Activated CD4-positive, alpha-beta T cell treated with anti-CD3 and anti-CD28 coated beads for 36 hours (primary cell): ENCODE data around the gene DR1. TPM values are rescaled to one million over a fixed set of nuclear protein-coding genes. Genes with fewer than 3 reads are reported as not detected.

Experiments used
- ATAC-seq: fragments of 200-7000 bp; cut with Tn5 transposase; one replicate; pipeline ENCODE4 v1.10.0; 2021; ENCODE audit warnings: mild to moderate bottlenecking, moderate library complexity
- CTCF ChIA-PET: fragments of 350-600 bp; sonication (Branson Sonifier 250); formaldehyde crosslinking; loops from one replicate; lab custom pipeline; 2021; ENCODE audit warnings: antibody characterized with exemption; lab: Charles Lee
- POLR2A ChIA-PET: fragments of 350-600 bp; sonication (Branson Sonifier 250); formaldehyde crosslinking; loops from one replicate; lab custom pipeline; 2021; ENCODE audit warnings: antibody characterized with exemption, inconsistent platforms; lab: Charles Lee
- DNase-seq: peaks from one replicate; pipeline ENCODE4 v3.0.0-alpha.2; 2020
- H3K27ac Mint-ChIP-seq: one replicate; pipeline ENCODE4 v1.8.0; 2021; ENCODE audit warnings: mixed read lengths
- H3K27me3 Mint-ChIP-seq: one replicate; pipeline ENCODE4 v1.8.0; 2021; ENCODE audit warnings: mixed read lengths
- H3K36me3 Mint-ChIP-seq: one replicate; pipeline ENCODE4 v1.8.0; 2021; ENCODE audit warnings: low read depth, mixed read lengths
- H3K4me1 Mint-ChIP-seq: one replicate; pipeline ENCODE4 v1.8.0; 2021; ENCODE audit warnings: mixed read lengths
- H3K4me3 Mint-ChIP-seq: one replicate; pipeline ENCODE4 v1.8.0; 2021; ENCODE audit warnings: mild to moderate bottlenecking, moderate library complexity, mixed read lengths
- H3K9me3 Mint-ChIP-seq: one replicate; pipeline ENCODE4 v1.8.0; 2021; ENCODE audit warnings: low read depth, mixed read lengths
- intact Hi-C, 2 experiments: fragments of 100-400 bp; cut with DNase I in 1 of 2; cut with micrococcal nuclease in 1 of 2; formaldehyde crosslinking; loops; one replicate each; pipeline versions ENCODE4 v1.14.2 to v1.15.1; 2022 to 2024; cut with DNase I, micrococcal nuclease
- total RNA-seq, 2 experiments: library from RNA; stranded (reverse); gene quantifications; one replicate each; pipeline ENCODE4 v1.2.3, GENCODE V29; 2021

The DR1 gene
- total RNA-seq, 2 experiments from 2014 or later: 84.8 to 95.3 TPM

DNA sequence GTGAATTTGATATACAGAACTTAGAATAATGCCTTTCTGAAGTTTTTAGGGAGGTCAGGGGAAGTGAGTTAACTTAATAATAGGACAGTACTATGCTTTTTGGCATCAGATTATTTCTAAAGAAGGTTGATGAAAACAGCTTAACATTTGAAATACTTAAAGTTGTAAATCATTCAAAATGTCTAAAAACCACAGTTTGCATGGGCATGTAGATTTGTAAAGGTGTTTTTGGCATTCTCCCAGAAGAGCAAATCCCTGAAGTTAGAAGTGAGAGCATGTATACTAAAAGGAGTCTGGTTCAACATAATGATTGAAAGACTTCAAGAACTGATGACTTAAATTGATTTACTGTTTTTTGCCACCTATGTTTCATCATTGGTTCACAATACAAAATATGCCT, 6.7 kb downstream of the DR1 start:
- ChIA-PET POLR2A (no interaction called here), CTCF (interaction anchor here (0.8 kb wide), 1 partner anchor 15 kb away, joined by 3 read pairs; no protein-coding TSS in a partner anchor)
- Mint-ChIP-seq H3K27ac (peak overlapping the region; percentile 1), H3K27me3 (no peaks in the 10 kb centered on the region), H3K36me3 (peaks cover 58% of the 10 kb centered on the region), H3K4me3 (no peak overlapping the region), H3K9me3 (no peaks in the 10 kb centered on the region), H3K4me1 (peaks cover 54% of the 10 kb centered on the region)
- no peak for DNase-seq
- no peak for ATAC-seq
- intact Hi-C loops: no loop called here

DNA sequence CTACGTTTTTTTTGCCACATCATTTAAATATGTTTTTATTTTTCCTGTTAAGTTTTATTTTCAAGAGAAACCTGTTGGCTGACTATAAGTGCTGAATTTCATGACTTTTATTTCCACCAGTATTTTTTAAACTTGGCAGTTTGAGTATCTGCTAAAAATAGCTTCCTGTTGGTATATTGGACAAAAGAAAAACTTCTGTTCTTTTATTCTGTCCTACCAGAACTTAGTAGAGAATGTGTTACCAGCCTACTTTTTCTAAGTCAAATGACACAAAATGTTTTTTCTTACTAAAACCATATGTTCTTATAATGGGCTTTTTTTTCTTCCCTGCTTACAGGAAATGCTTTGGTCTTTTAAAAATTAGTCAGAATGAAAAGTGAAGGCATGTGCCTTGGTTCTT, 7.6 kb downstream of the DR1 start:
- intact Hi-C loops: no loop called here
- H3K9me3 Mint-ChIP-seq: no peaks in the 10 kb centered on the region

DNA sequence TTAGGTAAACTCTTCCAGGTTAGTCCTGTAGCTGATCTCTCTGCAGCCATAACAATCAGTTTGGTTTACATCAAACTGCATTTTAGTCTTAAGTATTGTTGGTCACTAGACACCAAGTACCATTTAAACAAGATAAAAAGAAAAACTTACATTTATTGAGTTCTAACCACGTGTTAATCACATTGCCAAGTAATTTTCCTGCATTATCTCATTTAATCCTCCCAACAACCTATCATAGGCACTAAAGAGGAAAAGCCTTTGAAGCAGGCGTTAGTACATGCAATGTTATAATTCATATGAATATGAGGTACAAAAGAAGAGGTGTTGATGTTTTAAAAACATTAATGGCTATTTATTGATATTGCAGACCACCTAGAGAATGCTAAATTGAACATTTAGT, 9.0 kb downstream of the DR1 start:
- H3K4me1 Mint-ChIP-seq: peaks cover 67% of the 10 kb centered on the region
- no peak overlapping the region for H3K4me3 Mint-ChIP-seq
- intact Hi-C loops: no loop called here
- peaks cover 65% of the 10 kb centered on the region for H3K36me3 Mint-ChIP-seq
- DNase-seq (no peak), ATAC-seq (no peak)
- peak overlapping the region; percentile 24 for H3K27ac Mint-ChIP-seq
- POLR2A ChIA-PET: no interaction called here
- CTCF ChIA-PET: interaction anchor here (1.2 to 2.9 kb wide), 2 partner anchors 15 to 50 kb away, joined by 4 to 10 read pairs; no protein-coding TSS in a partner anchor
- H3K27me3 Mint-ChIP-seq: no peaks in the 10 kb centered on the region
- H3K9me3 Mint-ChIP-seq: no peaks in the 10 kb centered on the region

More for the DNA sequence above, 7.6 kb downstream of the DR1 start:
- POLR2A ChIA-PET: no interaction called here
- peaks cover 59% of the 10 kb centered on the region for H3K36me3 Mint-ChIP-seq
- DNase-seq (no peak), ATAC-seq (no peak)
- H3K27ac Mint-ChIP-seq: peak overlapping the region; percentile 55
- no peak overlapping the region for H3K4me3 Mint-ChIP-seq
- H3K4me1 Mint-ChIP-seq: peaks cover 61% of the 10 kb centered on the region
- CTCF ChIA-PET: interaction anchor here (0.6 to 2.9 kb wide), 3 partner anchors 15 to 102 kb away, joined by 3 to 10 read pairs (median 4); no protein-coding TSS in a partner anchor
- H3K27me3 Mint-ChIP-seq: no peaks in the 10 kb centered on the region

DNA sequence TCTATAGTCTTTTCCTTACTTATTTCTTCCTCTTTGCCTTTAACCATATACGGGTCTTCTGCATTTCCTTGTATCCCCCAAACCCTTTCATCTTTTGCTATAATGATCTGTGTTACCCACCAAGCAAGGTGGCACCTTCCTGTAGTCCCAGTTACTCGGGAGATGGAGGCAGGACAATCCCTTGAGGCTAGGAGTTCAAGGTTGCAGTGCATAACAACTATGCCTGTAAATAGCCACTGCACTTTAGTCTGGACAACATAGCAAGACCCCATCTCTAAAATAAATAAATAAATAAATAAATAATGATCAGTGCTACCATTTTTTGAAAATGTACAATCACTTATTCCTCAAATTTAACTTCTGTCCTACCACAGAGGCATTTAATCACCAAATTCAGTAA, 11.5 kb downstream of the DR1 start:
- DNase-seq: no peak
- Mint-ChIP-seq H3K36me3 (peaks cover 71% of the 10 kb centered on the region), H3K27me3 (no peaks in the 10 kb centered on the region), H3K9me3 (no peaks in the 10 kb centered on the region), H3K27ac (peak overlapping the region; percentile 2), H3K4me3 (no peak overlapping the region), H3K4me1 (peaks cover 63% of the 10 kb centered on the region)
- POLR2A ChIA-PET: no interaction called here
- intact Hi-C loops: no loop called here
- CTCF ChIA-PET: interaction anchor here (1.6 kb wide), 1 partner anchor 53 kb away, joined by 5 read pairs; no protein-coding TSS in a partner anchor
- ATAC-seq: no peak

DNA sequence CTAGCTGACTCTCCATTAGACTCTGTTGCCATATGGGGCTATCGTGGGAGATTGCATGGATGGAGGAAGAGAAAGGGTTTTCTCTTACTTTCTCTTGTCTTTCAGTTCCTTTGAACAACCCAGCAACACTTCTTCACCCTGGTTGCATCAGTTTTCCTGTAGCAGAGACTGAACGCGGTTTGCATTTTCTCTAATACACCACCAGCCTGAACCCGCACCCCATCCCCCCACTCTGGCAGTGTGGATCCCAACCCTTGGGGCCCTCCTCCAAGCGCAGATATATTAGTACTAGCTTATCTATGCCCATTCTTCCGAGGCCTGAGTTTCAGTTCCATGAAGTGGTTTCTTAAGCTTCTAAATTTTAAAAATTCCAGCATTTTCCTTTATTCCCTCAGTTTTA, 12.6 kb downstream of the DR1 start:
- ChIA-PET POLR2A (no interaction called here), CTCF (interaction anchor here (0.6 to 1.6 kb wide), 2 partner anchors 54 to 613 kb away, joined by 3 to 5 read pairs; no protein-coding TSS in a partner anchor)
- DNase-seq (no peak), ATAC-seq (peak; percentile 42)
- H3K27ac Mint-ChIP-seq: peak overlapping the region; percentile 35
- intact Hi-C loops: no loop called here
- peaks cover 55% of the 10 kb centered on the region for H3K4me1 Mint-ChIP-seq
- no peaks in the 10 kb centered on the region for H3K27me3 Mint-ChIP-seq
- H3K9me3 Mint-ChIP-seq: no peaks in the 10 kb centered on the region
- peaks cover 70% of the 10 kb centered on the region for H3K36me3 Mint-ChIP-seq
- no peak overlapping the region for H3K4me3 Mint-ChIP-seq

DNA sequence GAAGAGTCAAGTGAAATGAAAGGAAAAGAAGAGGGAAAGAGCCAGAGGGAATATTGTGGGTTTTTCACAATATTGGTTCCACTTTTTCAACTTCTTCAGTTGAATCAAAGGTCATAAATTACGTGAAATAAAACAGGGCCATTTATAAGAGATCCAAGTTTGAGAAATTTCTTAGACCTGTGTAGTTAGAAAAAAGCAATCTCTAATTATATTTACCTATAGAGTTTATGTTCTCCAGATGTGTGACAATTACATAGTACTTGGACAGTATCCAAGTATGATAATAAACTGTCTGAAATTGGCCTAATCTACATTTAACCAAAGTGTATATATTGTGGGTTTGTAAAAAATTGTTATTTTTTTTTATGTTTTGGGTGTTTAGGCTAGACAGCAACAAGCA, 14.4 kb downstream of the DR1 start:
- ChIA-PET CTCF (interaction anchor here (1.3 to 1.4 kb wide), 2 partner anchors 25 to 46 kb away, joined by 3 read pairs; no protein-coding TSS in a partner anchor), POLR2A (no interaction called here)
- H3K4me1 Mint-ChIP-seq: peaks cover 46% of the 10 kb centered on the region
- intact Hi-C loops: no loop called here
- DNase-seq (no peak), ATAC-seq (no peak)
- H3K9me3 Mint-ChIP-seq: no peaks in the 10 kb centered on the region
- H3K27me3 Mint-ChIP-seq: no peaks in the 10 kb centered on the region
- H3K36me3 Mint-ChIP-seq: peaks cover 68% of the 10 kb centered on the region
- H3K27ac Mint-ChIP-seq: no peak overlapping the region
- no peak overlapping the region for H3K4me3 Mint-ChIP-seq

DNA sequence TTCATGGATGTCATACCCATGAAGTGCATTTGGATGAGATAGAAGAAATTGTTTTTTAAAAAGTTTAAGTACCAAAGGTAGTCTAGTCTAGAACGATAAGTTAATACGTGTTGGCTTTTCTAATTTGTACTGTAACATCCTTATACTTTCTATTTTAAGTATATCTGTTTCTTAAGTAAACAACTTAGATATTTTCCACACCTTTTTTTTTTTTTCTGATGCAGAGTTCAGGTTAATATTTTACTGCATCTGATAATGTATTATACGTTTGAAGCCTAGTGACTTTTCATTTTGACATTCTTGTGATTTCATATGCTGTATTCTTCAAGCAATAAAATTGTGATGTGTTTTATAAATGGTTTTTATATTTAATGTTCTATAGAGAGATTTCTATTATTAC, 16.5 kb downstream of the DR1 start:
- peaks cover 36% of the 10 kb centered on the region for H3K4me1 Mint-ChIP-seq
- CTCF ChIA-PET: interaction anchor here (0.6 to 0.7 kb wide), 2 partner anchors 96 to 531 kb away, joined by 3 read pairs; partner anchors contain the start of gene RPL5

DNA sequence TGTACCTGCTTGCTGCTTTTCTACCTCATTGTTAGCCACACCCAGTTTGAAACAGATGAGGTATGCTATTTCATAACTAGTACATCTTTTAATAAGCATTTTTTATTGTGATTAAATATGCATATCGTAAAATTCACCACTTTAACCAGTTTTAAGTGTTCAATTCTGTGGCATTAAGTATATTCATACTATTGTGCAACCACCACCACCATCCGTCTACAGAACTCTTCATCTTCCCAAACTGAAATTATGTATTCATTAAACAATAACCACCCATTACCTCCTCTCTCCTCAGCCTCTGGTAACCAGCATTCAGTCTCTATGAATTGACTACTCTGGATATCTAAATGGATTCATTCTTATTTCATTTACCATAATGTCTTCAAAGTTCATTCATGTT, 20.1 kb downstream of the DR1 start:
- Mint-ChIP-seq H3K4me1 (peaks cover 8% of the 10 kb centered on the region), H3K9me3 (no peaks in the 10 kb centered on the region), H3K36me3 (peaks cover 48% of the 10 kb centered on the region), H3K4me3 (no peak overlapping the region), H3K27me3 (no peaks in the 10 kb centered on the region), H3K27ac (no peak overlapping the region)
- CTCF ChIA-PET: no interaction called here
- ATAC-seq (no peak), DNase-seq (no peak)
- POLR2A ChIA-PET: no interaction called here
- intact Hi-C loops: no loop called here

More for the DNA sequence above, 16.5 kb downstream of the DR1 start:
- ATAC-seq (no peak), DNase-seq (no peak)
- no peak overlapping the region for H3K4me3 Mint-ChIP-seq
- H3K27ac Mint-ChIP-seq: no peak overlapping the region
- intact Hi-C loops: no loop called here
- peaks cover 60% of the 10 kb centered on the region for H3K36me3 Mint-ChIP-seq
- H3K27me3 Mint-ChIP-seq: no peaks in the 10 kb centered on the region
- H3K9me3 Mint-ChIP-seq: no peaks in the 10 kb centered on the region
- POLR2A ChIA-PET: no interaction called here

DNA sequence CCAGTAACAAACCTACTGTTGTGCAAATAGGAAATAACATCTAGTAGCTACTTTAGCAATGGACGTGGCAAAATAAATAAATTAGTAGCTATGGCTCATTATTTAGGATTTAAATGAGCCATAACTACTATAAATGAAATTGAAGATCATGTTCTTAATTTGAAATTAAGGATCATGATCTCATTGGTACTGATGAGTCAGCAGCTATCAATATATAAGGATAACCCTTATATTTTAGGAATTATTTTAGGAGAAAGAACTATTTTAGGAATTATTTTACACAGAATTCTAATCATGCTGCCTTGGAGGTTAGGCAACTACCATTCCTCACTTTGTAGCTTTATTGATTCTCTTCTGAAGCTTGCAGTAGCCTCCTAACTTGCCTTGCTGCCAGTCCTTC, 24.0 kb downstream of the DR1 start:
- CTCF ChIA-PET: interaction anchor here (0.6 to 1.2 kb wide), 2 partner anchors 16 to 51 kb away, joined by 3 to 4 read pairs; no protein-coding TSS in a partner anchor
- POLR2A ChIA-PET: no interaction called here
- H3K36me3 Mint-ChIP-seq: peaks cover 53% of the 10 kb centered on the region
- DNase-seq (no peak), ATAC-seq (no peak)
- H3K27me3 Mint-ChIP-seq: no peaks in the 10 kb centered on the region
- H3K27ac Mint-ChIP-seq: no peak overlapping the region
- peaks cover 10% of the 10 kb centered on the region for H3K9me3 Mint-ChIP-seq
- peaks cover 2% of the 10 kb centered on the region for H3K4me1 Mint-ChIP-seq
- intact Hi-C loops: no loop called here
- no peak overlapping the region for H3K4me3 Mint-ChIP-seq

DNA sequence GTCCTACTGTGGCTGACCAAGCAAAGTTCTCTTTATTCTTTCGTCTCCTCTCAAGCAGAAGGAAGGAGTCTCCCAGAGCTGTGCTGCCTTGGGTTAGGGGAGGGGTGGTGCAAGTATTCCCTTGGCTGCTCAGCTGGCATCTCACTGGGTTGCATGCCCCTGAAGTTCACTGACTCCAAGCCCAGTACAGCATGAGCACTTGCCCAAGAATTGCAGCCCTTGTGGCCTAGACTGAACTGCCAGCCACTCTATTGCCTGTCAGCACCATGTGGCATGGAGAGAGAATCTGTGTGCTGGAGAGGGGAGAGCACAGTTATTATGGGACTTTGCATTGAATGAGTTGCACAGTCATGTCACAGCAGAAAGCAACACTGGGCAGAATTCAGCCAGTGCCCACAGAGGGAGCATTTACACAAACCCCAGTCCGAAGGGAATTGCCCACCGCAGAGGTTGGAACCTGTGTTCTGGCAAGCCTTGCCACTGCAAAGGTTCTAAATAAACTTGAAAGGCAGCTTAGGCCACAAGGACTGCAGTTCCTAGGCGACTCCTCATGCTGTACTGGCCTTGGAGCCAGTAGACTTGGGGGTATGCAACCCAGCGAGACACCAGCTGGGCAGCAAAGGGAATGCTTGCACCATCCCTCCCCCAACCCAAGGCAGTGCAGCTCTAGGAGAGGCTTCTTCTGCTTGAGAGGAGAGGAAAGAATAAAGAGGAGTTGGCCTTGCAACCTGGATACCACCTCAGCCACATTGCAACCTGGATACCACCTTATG, 28.8 kb downstream of the DR1 start:
- DNase-seq (no peak), ATAC-seq (no peak)
- ChIA-PET POLR2A (no interaction called here), CTCF (interaction anchor here (0.6 kb wide), 1 partner anchor 70 kb away, joined by 3 read pairs; no protein-coding TSS in a partner anchor)
- peaks cover 30% of the 10 kb centered on the region for H3K9me3 Mint-ChIP-seq
- H3K27me3 Mint-ChIP-seq: no peaks in the 10 kb centered on the region
- H3K36me3 Mint-ChIP-seq: peaks cover 43% of the 10 kb centered on the region
- no peak overlapping the region for H3K27ac Mint-ChIP-seq
- intact Hi-C loops: no loop called here
- no peaks in the 10 kb centered on the region for H3K4me1 Mint-ChIP-seq
- no peak overlapping the region for H3K4me3 Mint-ChIP-seq

DNA sequence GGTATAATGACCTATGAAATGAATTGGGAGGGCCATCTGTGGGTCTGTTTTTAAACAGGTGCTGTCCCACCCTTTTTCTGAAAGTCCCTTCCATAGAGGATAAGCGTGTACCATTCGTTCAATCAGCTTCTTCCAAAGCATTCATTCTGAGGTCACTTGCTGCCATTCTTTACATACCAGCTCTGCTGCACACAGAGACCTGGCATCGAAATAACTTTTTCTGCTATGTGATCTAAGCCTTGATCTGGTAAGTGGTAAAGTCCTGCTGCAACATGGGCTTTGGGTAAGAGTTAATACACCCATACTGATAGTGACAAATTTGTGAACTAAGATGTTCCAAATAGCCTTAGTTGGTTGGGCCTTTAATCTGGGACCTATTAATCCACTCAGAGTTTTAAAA, 38.9 kb downstream of the DR1 start:
- no peaks in the 10 kb centered on the region for H3K4me1 Mint-ChIP-seq
- ChIA-PET POLR2A (no interaction called here), CTCF (interaction anchor here (0.9 kb wide), 1 partner anchor 24 kb away, joined by 3 read pairs; no protein-coding TSS in a partner anchor)
- H3K36me3 Mint-ChIP-seq: peaks cover 8% of the 10 kb centered on the region
- intact Hi-C loops: no loop called here
- peaks cover 14% of the 10 kb centered on the region for H3K9me3 Mint-ChIP-seq
- no peak overlapping the region for H3K4me3 Mint-ChIP-seq
- H3K27ac Mint-ChIP-seq: no peak overlapping the region
- no peak for DNase-seq
- ATAC-seq: no peak
- no peaks in the 10 kb centered on the region for H3K27me3 Mint-ChIP-seq
